IMR-90 (cell line): ENCODE measurements around the gene AMN. TPM values are rescaled to one million over a fixed set of nuclear protein-coding genes. Genes with fewer than 3 reads are reported as not detected.

Experiments
- ATAC-seq: fragments of 200-7000 bp; cut with Tn5 transposase; 2 replicates; pipeline ENCODE4 v1.9.1; 2020; ENCODE audit warnings: low read depth, mild to moderate bottlenecking, moderate library complexity
- BruUV-seq: library from RNA; stranded (reverse); fragments of 400-500 nt; replicated peaks from 2 replicates; lab custom pipeline; 2021; lab: Mats Ljungman, UMichigan
- CTCF ChIA-PET: fragments of 300-600 bp; formaldehyde crosslinking; extraction: SDS; loops from one replicate; lab custom pipeline; 2021; ENCODE audit warnings: antibody characterized with exemption; lab: Yijun Ruan, JAX
- POLR2A ChIA-PET: fragments of 300-600 bp; sonication (Branson Sonifier 250); formaldehyde crosslinking; loops from one replicate; lab custom pipeline; 2022; ENCODE audit warnings: antibody characterized with exemption; ENCODE audit not compliant: unreplicated experiment; lab: Charles Lee
- DNase-seq: peaks from one replicate; pipeline ENCODE4 v3.0.0; 2013
- H2AFZ ChIP-seq: replicated peaks from 2 replicates; pipeline ENCODE3; 2013; ENCODE audit warnings: low read length, mild to moderate bottlenecking; ENCODE audit not compliant: poor library complexity
- H2AK5ac ChIP-seq: 2 replicates; pipeline ENCODE4 v1.6.1; 2013; ENCODE audit warnings: low read depth, low read length, inconsistent platforms
- H2AK9ac ChIP-seq: replicated peaks from 2 replicates; pipeline ENCODE3; 2013; ENCODE audit warnings: mild to moderate bottlenecking, low read depth, low read length, moderate library complexity; ENCODE audit not compliant: poor library complexity
- H2BK120ac ChIP-seq: 2 replicates; pipeline ENCODE4 v1.6.1; 2013; ENCODE audit warnings: low read depth, low read length, inconsistent platforms
- H2BK15ac ChIP-seq: 3 replicates; pipeline ENCODE4 v1.6.1; 2013; ENCODE audit warnings: low read depth, low read length, inconsistent platforms
- H2BK20ac ChIP-seq: 2 replicates; pipeline ENCODE4 v1.6.1; 2013; ENCODE audit warnings: low read depth, mild to moderate bottlenecking, inconsistent platforms, low read length, moderate library complexity
- H2BK5ac ChIP-seq: 2 replicates; pipeline ENCODE4 v1.6.1; 2013; ENCODE audit warnings: mild to moderate bottlenecking, low read depth, low read length, inconsistent platforms; ENCODE audit not compliant: poor library complexity, severe bottlenecking
- H3K14ac ChIP-seq: replicated peaks from 2 replicates; pipeline ENCODE4 v1.6.1; 2013; ENCODE audit warnings: low read depth, low read length, inconsistent platforms
- H3K18ac ChIP-seq: 2 replicates; pipeline ENCODE4 v1.6.1; 2013; ENCODE audit warnings: low read depth, low read length, control low read depth
- H3K23ac ChIP-seq: 2 replicates; pipeline ENCODE4 v1.6.1; 2013; ENCODE audit warnings: low read depth, low read length, inconsistent platforms
- H3K27ac ChIP-seq: 2 replicates; pipeline ENCODE4 v1.5.1; 2013; ENCODE audit warnings: mild to moderate bottlenecking, control low read depth, low read length; ENCODE audit not compliant: insufficient read depth
- H3K27me3 ChIP-seq: 2 replicates; pipeline ENCODE4 v1.6.1; 2013; ENCODE audit warnings: low read length; ENCODE audit not compliant: control insufficient read depth, insufficient read depth
- H3K36me3 ChIP-seq: 2 replicates; pipeline ENCODE4 v1.6.1; 2013; ENCODE audit warnings: low read length, mixed read lengths; ENCODE audit not compliant: control insufficient read depth, insufficient read depth
- H3K4ac ChIP-seq: 2 replicates; pipeline ENCODE4 v1.6.1; 2013; ENCODE audit warnings: low read depth, low read length, inconsistent platforms
- H3K4me1 ChIP-seq: 2 replicates; pipeline ENCODE4 v1.6.1; 2013; ENCODE audit warnings: low read length, mixed read lengths; ENCODE audit not compliant: control insufficient read depth, insufficient read depth
- H3K4me2 ChIP-seq: 2 replicates; pipeline ENCODE4 v1.6.1; 2013; ENCODE audit warnings: low read depth, mild to moderate bottlenecking, control low read depth, low read length, moderate library complexity
- H3K4me3 ChIP-seq: 2 replicates; pipeline ENCODE4 v1.5.1; 2013; ENCODE audit warnings: low read depth, mild to moderate bottlenecking, control low read depth, low read length, moderate library complexity; ENCODE audit not compliant: insufficient read depth
- H3K56ac ChIP-seq: 2 replicates; pipeline ENCODE4 v1.6.1; 2013; ENCODE audit warnings: low read length, inconsistent platforms; ENCODE audit not compliant: insufficient read depth; ENCODE audit errors: extremely low read depth
- H3K79me1 ChIP-seq, 2 experiments: 2 replicates each; pipeline ENCODE4 v1.6.1; 2013; ENCODE audit warnings: low read length in 2 of 2, inconsistent platforms in 1 of 2, low read depth in 1 of 2
- H3K9ac ChIP-seq: 2 replicates; pipeline ENCODE4 v1.6.1; 2013; ENCODE audit warnings: low read depth, low read length, control low read depth
- H3K9me1 ChIP-seq: 2 replicates; pipeline ENCODE4 v1.6.1; 2013; ENCODE audit warnings: low read length, inconsistent platforms; ENCODE audit not compliant: insufficient read depth
- H3K9me3 ChIP-seq: 2 replicates; pipeline ENCODE4 v1.6.1; 2013; ENCODE audit warnings: low read length; ENCODE audit not compliant: control insufficient read depth, insufficient read depth
- H4K20me1 ChIP-seq: 2 replicates; pipeline ENCODE4 v1.6.1; 2013; ENCODE audit warnings: low read length, inconsistent platforms; ENCODE audit not compliant: insufficient read depth
- H4K5ac ChIP-seq: 2 replicates; pipeline ENCODE4 v1.6.1; 2013; ENCODE audit warnings: mild to moderate bottlenecking, low read depth, low read length, control low read depth
- H4K8ac ChIP-seq, 2 experiments: 2 replicates each; pipeline ENCODE4 v1.6.1; 2013; ENCODE audit warnings: low read depth in 2 of 2, low read length in 2 of 2, control low read depth in 1 of 2, inconsistent platforms in 1 of 2
- H4K91ac ChIP-seq: 2 replicates; pipeline ENCODE4 v1.6.1; 2013; ENCODE audit warnings: low read depth, low read length, inconsistent platforms; ENCODE audit not compliant: insufficient read depth
- BHLHE40 ChIP-seq: fragments of 150-350 bp; IDR thresholded peaks from 2 replicates; pipeline ENCODE4 v1.6.1; 2016; ENCODE audit warnings: mild to moderate bottlenecking, low read depth, low read length
- CEBPB ChIP-seq: IDR thresholded peaks from 2 replicates; pipeline ENCODE4 v1.6.1; 2012; ENCODE audit warnings: low read depth, low read length, improper control_type of control experiment
- CHD1 ChIP-seq: IDR thresholded peaks from 2 replicates; pipeline ENCODE4 v1.6.1; 2012; ENCODE audit warnings: low read depth, low read length, improper control_type of control experiment
- MAZ ChIP-seq: IDR thresholded peaks from 2 replicates; pipeline ENCODE4 v1.6.1; 2012; ENCODE audit warnings: low read depth, mild to moderate bottlenecking, low read length, improper control_type of control experiment, moderate library complexity, borderline replicate concordance
- POLR2A ChIP-seq: IDR thresholded peaks from 2 replicates; pipeline ENCODE4 v1.6.1; 2012; ENCODE audit warnings: mild to moderate bottlenecking, low read depth, low read length
- RFX5 ChIP-seq: IDR thresholded peaks from 2 replicates; pipeline ENCODE4 v1.8.0; 2012; ENCODE audit warnings: low read depth, mild to moderate bottlenecking, low read length, moderate library complexity
- WGBS, 2 experiments: methylation state at CpG; one replicate each; pipeline versions ENCODE4 v1.1.5 to v1.1.7; 2013; ENCODE audit warnings: missing lambda C conversion rate in 2 of 2; ENCODE audit not compliant: insufficient read length in 1 of 2; ENCODE audit errors: extremely low coverage in 2 of 2; 5-methylcytosine and 5-hydroxymethylcytosine counted together
- dilution Hi-C: fragments of 300-500 bp; cut with HindIII; formaldehyde crosslinking; loops from one replicate; pipeline ENCODE4 v1.14.3; 2018; ENCODE audit warnings: low sequenced_read_pairs; ENCODE audit not compliant: unreplicated experiment
- in situ Hi-C: fragments of 300-500 bp; cut with MboI; formaldehyde crosslinking; loops from 3 replicates; pipeline ENCODE4 v1.14.3; 2019; ENCODE audit warnings: low sequenced_read_pairs, inconsistent platforms, mixed read lengths
- intact Hi-C: fragments of 100-400 bp; cut with micrococcal nuclease; formaldehyde crosslinking; loops from 2 replicates; pipeline ENCODE4 v1.10.0; 2022
- polyA plus RNA-seq, 3 experiments: library from polyadenylated mRNA; depleted of rRNA; stranded (reverse); fragments of >200 nt; gene quantifications; 2 replicates each; pipeline ENCODE4 v1.2.3, GENCODE V29; 2012; ENCODE audit warnings: low replicate concordance in 1 of 3
- total RNA-seq: library from RNA; depleted of rRNA; stranded (reverse); fragments of >200 nt; gene quantifications from 2 replicates; pipeline ENCODE4 v1.2.3, GENCODE V29; 2012
- TF ChIP-seq, protein P1 (sequence below): fragments of 150-350 bp; IDR thresholded peaks from 2 replicates; pipeline ENCODE4 v1.6.1; 2017; ENCODE audit warnings: mild to moderate bottlenecking, antibody characterized with exemption, low read length, low read depth

AMN gene
- total and polyA plus RNA-seq, 2 of the 4 experiments (the other 2 are of a cell fraction), result under 0.01 to 0.24 TPM

DNA sequence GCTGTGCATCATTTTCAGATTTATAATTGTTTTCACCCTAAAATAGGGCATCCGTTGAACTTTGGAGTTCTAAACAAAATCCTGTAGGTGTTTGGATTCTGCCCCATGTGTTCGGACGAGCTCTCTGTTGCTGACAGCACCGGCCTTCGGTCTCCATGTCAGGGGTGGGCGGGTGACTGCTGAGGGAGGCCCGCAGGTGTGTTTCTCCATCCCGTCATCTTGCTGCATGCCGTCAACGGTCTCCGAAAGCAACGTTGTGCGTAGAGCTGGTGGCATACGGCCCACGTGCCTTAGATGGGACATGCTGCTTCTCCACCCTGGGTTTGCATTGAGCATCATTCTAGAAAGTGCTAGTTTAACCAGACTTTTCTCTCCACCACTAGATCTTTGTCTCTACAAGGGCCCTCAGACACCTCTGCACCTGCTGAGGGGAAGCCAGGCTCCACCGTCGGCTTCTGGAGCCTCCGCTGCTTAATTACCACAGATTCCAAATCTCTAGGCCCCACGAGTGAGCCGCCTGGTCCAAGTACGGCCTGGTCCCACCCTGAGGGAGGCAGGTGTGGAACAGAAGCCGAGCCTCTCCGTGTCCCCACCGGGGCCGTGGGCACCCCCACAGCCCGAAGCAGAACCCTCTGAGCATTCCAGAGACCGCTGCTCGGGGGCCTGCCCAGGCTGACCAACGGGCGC is 15.7 kb upstream of the AMN start:
- Histone ChIP-seq H3K27me3 (no peaks in the 10 kb centered on the region), H2AK5ac (no peak overlapping the region), H4K20me1 (no peaks in the 10 kb centered on the region), H3K79me1 (no peaks in the 10 kb centered on the region), H3K27ac (no peak overlapping the region), H2AK9ac (no peak overlapping the region), H2AFZ (no peak overlapping the region), H3K9me1 (0 out of 2 replicates have a peak, but pooled peaks cover 2% of the 10 kb centered on the region), H3K4me2 (no peak overlapping the region), H3K56ac (no peak overlapping the region), H2BK5ac (no peak overlapping the region), H3K4me3 (no peak overlapping the region), H3K23ac (no peak overlapping the region), H3K14ac (no peak overlapping the region), H4K91ac (no peak overlapping the region), H3K36me3 (peaks cover 19% of the 10 kb centered on the region), H3K9ac (no peak overlapping the region), H2BK15ac (no peak overlapping the region), H3K18ac (no peak overlapping the region), H3K4ac (no peak overlapping the region), H4K5ac (no peak overlapping the region), H3K9me3 (no peaks in the 10 kb centered on the region), H2BK120ac (no peak overlapping the region), H4K8ac (no peak overlapping the region), H2BK20ac (no peak overlapping the region), H3K4me1 (no peaks in the 10 kb centered on the region)
- 97% methylated on average over 27 of the region's 30 CpGs; no CpG with 5 or more reads in 1 of the 2 experiments for whole genome bisulfite sequencing, 2 experiments
- in situ Hi-C loops (no loop called here), dilution Hi-C loops (no loop called here), intact Hi-C loops (no loop called here)
- no peak for ATAC-seq
- TF ChIP-seq CHD1 (no peak), CEBPB (no peak), BHLHE40 (no peak), POLR2A (no peak), MAZ (no peak), RFX5 (no peak)
- TF ChIP-seq, protein P1, sequence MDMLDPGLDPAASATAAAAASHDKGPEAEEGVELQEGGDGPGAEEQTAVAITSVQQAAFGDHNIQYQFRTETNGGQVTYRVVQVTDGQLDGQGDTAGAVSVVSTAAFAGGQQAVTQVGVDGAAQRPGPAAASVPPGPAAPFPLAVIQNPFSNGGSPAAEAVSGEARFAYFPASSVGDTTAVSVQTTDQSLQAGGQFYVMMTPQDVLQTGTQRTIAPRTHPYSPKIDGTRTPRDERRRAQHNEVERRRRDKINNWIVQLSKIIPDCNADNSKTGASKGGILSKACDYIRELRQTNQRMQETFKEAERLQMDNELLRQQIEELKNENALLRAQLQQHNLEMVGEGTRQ, result no peak
- POLR2A ChIA-PET, result no interaction called here
- CTCF ChIA-PET, result no interaction called here
- no peak for DNase-seq
- BruUV-seq, result no TSS peak
